ENCODE results near the gene LTBP1. TPM values are rescaled to one million over a fixed set of nuclear protein-coding genes. Genes with fewer than 3 reads are reported as not detected.
"Not testable (repeated sequence)": the region's sequence is repeated elsewhere in the genome, so short reads cannot be mapped to it uniquely, and the experiment has no call there.

Gene LTBP1, protein sequence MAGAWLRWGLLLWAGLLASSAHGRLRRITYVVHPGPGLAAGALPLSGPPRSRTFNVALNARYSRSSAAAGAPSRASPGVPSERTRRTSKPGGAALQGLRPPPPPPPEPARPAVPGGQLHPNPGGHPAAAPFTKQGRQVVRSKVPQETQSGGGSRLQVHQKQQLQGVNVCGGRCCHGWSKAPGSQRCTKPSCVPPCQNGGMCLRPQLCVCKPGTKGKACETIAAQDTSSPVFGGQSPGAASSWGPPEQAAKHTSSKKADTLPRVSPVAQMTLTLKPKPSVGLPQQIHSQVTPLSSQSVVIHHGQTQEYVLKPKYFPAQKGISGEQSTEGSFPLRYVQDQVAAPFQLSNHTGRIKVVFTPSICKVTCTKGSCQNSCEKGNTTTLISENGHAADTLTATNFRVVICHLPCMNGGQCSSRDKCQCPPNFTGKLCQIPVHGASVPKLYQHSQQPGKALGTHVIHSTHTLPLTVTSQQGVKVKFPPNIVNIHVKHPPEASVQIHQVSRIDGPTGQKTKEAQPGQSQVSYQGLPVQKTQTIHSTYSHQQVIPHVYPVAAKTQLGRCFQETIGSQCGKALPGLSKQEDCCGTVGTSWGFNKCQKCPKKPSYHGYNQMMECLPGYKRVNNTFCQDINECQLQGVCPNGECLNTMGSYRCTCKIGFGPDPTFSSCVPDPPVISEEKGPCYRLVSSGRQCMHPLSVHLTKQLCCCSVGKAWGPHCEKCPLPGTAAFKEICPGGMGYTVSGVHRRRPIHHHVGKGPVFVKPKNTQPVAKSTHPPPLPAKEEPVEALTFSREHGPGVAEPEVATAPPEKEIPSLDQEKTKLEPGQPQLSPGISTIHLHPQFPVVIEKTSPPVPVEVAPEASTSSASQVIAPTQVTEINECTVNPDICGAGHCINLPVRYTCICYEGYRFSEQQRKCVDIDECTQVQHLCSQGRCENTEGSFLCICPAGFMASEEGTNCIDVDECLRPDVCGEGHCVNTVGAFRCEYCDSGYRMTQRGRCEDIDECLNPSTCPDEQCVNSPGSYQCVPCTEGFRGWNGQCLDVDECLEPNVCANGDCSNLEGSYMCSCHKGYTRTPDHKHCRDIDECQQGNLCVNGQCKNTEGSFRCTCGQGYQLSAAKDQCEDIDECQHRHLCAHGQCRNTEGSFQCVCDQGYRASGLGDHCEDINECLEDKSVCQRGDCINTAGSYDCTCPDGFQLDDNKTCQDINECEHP (N-terminal part only)
- total RNA-seq (175 TPM), polyA plus RNA-seq (97.7 TPM)

GRCh38 chr2:32946314-32947075 lies at the start of gene LTBP1:
Gene LTBP1, plus strand, starts transcription at chr2:32946953. Its CDS starts 372 bp downstream, at chr2:32947325.
- DNase-seq (ENCODE audit: extremely low spot score): peak; percentile 50
- no peaks in the 10 kb centered on the region for H3K36me3 ChIP-seq (ENCODE audit: insufficient read depth)
- under 1% methylated on average over 68 of the region's 68 CpGs for WGBS
- H3K4me1 ChIP-seq (ENCODE audit: insufficient read depth): no peaks in the 10 kb centered on the region
- H3K27ac ChIP-seq (ENCODE audit: low read depth): peak within 1 kb of the TSS; percentile 30
- peak within 1 kb of the TSS; percentile 80 for H3K4me3 ChIP-seq (ENCODE audit: low read depth, low read length)

DNA sequence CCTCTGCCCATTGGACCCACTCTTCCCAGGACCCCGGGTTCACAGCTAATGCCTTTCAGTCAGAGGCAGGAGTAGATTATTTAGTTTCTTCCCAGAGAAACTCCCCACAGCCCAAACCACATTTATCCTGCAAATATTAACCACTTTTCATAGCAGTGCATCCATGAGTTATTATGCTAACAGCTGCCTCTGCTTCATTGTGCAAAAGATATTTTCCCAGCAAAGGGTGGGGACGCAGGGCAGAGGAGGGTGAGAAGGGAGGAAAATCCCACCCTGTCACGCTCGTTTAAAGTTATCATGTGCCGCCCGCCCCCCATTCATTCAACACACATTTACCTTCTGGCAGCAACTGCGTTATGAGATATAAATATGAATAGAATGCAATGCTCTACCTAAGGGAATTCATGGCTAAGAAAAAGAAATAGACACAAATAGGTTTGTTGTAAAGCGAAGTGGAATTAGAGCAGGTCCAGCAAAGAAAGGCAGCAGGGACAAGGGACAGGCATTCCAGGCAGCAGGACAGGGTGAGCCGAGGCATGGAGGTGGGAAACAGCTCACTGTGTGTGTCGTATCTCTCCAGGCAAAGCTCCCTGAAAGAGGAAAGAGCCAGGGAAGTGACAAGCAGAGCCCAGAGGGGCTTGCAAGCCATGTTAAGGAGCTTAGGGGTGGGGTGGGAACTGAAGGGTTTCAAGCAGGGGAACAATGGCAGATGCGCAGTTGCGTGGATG lies 46.3 kb upstream of the LTBP1 start:
- Histone ChIP-seq H3K4me3 (ENCODE audit: low read depth, low read length) (no peak overlapping the region), H3K27ac (ENCODE audit: low read depth) (no peak overlapping the region), H3K4me1 (ENCODE audit: insufficient read depth) (no peaks in the 10 kb centered on the region), H3K36me3 (ENCODE audit: insufficient read depth) (no peaks in the 10 kb centered on the region)
- no peak for DNase-seq (ENCODE audit: extremely low spot score)
- WGBS: 75% methylated on average over 12 of the region's 12 CpGs

- Histone ChIP-seq H3K4me1 (ENCODE audit: insufficient read depth) (no peaks in the 10 kb centered on the region), H3K27ac (ENCODE audit: low read depth) (no peak overlapping the region), H3K36me3 (ENCODE audit: insufficient read depth) (no peaks in the 10 kb centered on the region), H3K4me3 (ENCODE audit: low read depth, low read length) (no peak overlapping the region)
- 92% methylated on average over 7 of the region's 7 CpGs for WGBS
- DNase-seq (ENCODE audit: extremely low spot score): no peak
These were observed 45.4 kb upstream of the LTBP1 start for GRCh38 chr2:32901313-32901712.

- 47% methylated on average over 1 of the region's 1 CpG for WGBS
- H3K4me3 ChIP-seq (ENCODE audit: low read depth, low read length): no peak overlapping the region
- no peak overlapping the region for H3K27ac ChIP-seq (ENCODE audit: low read depth)
- no peak for DNase-seq (ENCODE audit: extremely low spot score)
- H3K36me3 ChIP-seq (ENCODE audit: insufficient read depth): no peaks in the 10 kb centered on the region
- H3K4me1 ChIP-seq (ENCODE audit: insufficient read depth): no peaks in the 10 kb centered on the region
These were observed 44.6 kb upstream of the LTBP1 start for GRCh38 chr2:32902174-32902573.

DNA sequence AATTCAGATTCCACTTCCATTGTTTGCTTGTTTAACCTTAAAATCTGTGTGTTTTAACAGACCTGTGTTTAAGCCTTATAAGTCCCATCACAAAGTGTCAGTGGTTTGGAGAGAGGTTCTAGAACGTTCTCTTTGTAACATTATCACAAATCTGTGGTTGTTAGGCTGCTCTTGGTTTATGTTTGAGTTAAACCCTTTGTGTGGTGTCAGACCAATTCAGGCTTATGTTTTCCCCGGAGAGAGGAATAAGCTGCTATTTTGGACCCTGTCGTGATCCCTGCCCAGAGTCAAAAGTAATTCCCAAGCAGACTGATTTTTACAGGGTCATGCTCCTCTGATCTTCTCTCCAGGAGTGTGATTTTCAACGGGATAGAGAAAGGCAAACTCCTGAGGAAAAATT lies 43.8 kb upstream of the LTBP1 start:
- H3K4me3 ChIP-seq (ENCODE audit: low read depth, low read length): no peak overlapping the region
- no peak overlapping the region for H3K27ac ChIP-seq (ENCODE audit: low read depth)
- H3K36me3 ChIP-seq (ENCODE audit: insufficient read depth): no peaks in the 10 kb centered on the region
- no peaks in the 10 kb centered on the region for H3K4me1 ChIP-seq (ENCODE audit: insufficient read depth)
- no peak for DNase-seq (ENCODE audit: extremely low spot score)
- 21% methylated on average over 4 of the region's 4 CpGs for WGBS

DNA sequence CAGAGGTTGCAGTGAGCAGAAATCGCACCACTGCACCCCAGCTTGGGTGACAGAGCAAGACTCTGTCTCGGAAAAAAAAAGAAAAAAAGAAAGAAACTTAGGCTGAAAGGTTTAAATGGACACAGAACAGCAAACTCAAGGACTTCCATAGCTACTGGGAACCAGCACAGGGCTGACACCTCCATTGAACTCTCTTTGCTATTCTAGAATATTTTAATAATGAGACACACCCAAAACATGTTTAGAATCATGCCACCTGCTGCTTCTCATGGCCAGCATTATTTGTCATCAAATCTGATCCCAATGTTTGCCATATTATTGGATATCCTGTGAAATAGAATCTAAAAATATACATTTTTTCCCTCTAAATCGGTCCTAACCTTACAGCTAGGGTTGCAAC lies 42.7 kb upstream of the LTBP1 start:
- Histone ChIP-seq H3K27ac (ENCODE audit: low read depth) (no peak overlapping the region), H3K4me1 (ENCODE audit: insufficient read depth) (no peaks in the 10 kb centered on the region), H3K4me3 (ENCODE audit: low read depth, low read length) (no peak overlapping the region), H3K36me3 (ENCODE audit: insufficient read depth) (no peaks in the 10 kb centered on the region)
- WGBS: 78% methylated on average over 3 of the region's 3 CpGs
- no peak for DNase-seq (ENCODE audit: extremely low spot score)

- WGBS: 40% methylated on average over 3 of the region's 3 CpGs
- Histone ChIP-seq H3K4me3 (ENCODE audit: low read depth, low read length) (no peak overlapping the region), H3K36me3 (ENCODE audit: insufficient read depth) (no peaks in the 10 kb centered on the region), H3K4me1 (ENCODE audit: insufficient read depth) (no peaks in the 10 kb centered on the region), H3K27ac (ENCODE audit: low read depth) (no peak overlapping the region)
- DNase-seq (ENCODE audit: extremely low spot score): no peak
These were observed 42.0 kb upstream of the LTBP1 start for GRCh38 chr2:32904751-32905150.

- no peak for DNase-seq (ENCODE audit: extremely low spot score)
- WGBS: 38% methylated on average over 3 of the region's 3 CpGs
- H3K36me3 ChIP-seq (ENCODE audit: insufficient read depth): no peaks in the 10 kb centered on the region
- H3K4me1 ChIP-seq (ENCODE audit: insufficient read depth): no peaks in the 10 kb centered on the region
- no peak overlapping the region for H3K4me3 ChIP-seq (ENCODE audit: low read depth, low read length)
- no peak overlapping the region for H3K27ac ChIP-seq (ENCODE audit: low read depth)
These were observed 41.5 kb upstream of the LTBP1 start for GRCh38 chr2:32905270-32905669.

GRCh38 chr2:32910883-32911598 lies 35.7 kb upstream of the LTBP1 start:
- Histone ChIP-seq H3K27ac (ENCODE audit: low read depth) (no peak overlapping the region), H3K4me3 (ENCODE audit: low read depth, low read length) (no peak overlapping the region), H3K4me1 (ENCODE audit: insufficient read depth) (no peaks in the 10 kb centered on the region), H3K36me3 (ENCODE audit: insufficient read depth) (no peaks in the 10 kb centered on the region)
- no peak for DNase-seq (ENCODE audit: extremely low spot score)
- 90% methylated on average over 8 of the region's 8 CpGs for WGBS

DNA sequence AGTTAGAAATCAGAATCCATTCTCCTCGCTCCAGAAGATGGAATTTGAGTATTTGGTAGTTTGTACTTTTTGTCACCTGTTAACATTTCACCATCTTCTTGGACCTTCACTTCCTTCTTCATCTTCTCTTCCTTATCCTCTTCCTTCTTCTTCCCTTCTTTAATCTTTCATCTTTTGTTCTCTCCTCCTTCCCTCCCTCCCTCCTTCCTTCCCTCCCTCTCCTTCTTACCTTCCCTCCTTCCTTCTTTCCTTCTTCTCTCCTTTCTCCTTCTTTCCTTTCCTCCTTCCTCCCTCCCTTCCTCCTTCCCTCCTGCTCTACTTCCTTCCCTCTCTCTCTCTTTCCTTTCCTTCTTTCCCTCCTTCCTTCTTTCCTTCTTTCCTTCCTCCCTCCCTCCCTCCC lies 31.1 kb upstream of the LTBP1 start:
- no peak overlapping the region for H3K4me3 ChIP-seq (ENCODE audit: low read depth, low read length)
- no peaks in the 10 kb centered on the region for H3K4me1 ChIP-seq (ENCODE audit: insufficient read depth)
- H3K36me3 ChIP-seq (ENCODE audit: insufficient read depth): no peaks in the 10 kb centered on the region
- DNase-seq (ENCODE audit: extremely low spot score): no peak
- no peak overlapping the region for H3K27ac ChIP-seq (ENCODE audit: low read depth)
- WGBS: 92% methylated on average over 1 of the region's 1 CpG

DNA sequence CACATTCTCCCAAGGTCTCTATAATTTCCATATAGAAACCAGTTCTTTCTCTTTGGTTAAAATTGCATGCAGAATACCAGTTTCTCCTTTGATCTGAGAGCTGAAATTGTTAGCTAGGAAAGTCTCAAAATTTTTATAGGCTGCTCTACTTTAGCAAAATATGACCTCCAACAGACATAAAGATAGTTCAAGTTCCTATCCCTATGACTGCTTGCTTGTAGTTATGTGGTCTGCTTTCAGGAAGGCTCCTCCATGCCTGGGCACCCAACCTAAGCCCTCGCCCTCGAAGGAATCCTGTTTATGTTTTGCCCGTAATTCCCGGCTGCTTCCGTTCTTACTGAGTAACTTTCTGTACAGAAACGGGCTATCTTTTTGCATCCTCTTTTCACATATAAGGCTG lies 28.0 kb upstream of the LTBP1 start:
- no peak overlapping the region for H3K27ac ChIP-seq (ENCODE audit: low read depth)
- H3K36me3 ChIP-seq (ENCODE audit: insufficient read depth): no peaks in the 10 kb centered on the region
- DNase-seq (ENCODE audit: extremely low spot score): no peak
- H3K4me1 ChIP-seq (ENCODE audit: insufficient read depth): no peaks in the 10 kb centered on the region
- WGBS: 45% methylated on average over 6 of the region's 6 CpGs
- no peak overlapping the region for H3K4me3 ChIP-seq (ENCODE audit: low read depth, low read length)

GRCh38 chr2:32919901-32920300 lies 26.9 kb upstream of the LTBP1 start:
- not testable (repeated sequence) for H3K4me1 ChIP-seq (ENCODE audit: insufficient read depth); DNase-seq (ENCODE audit: extremely low spot score); H3K36me3 ChIP-seq (ENCODE audit: insufficient read depth); H3K27ac ChIP-seq (ENCODE audit: low read depth); H3K4me3 ChIP-seq (ENCODE audit: low read depth, low read length)
- WGBS: 97% methylated on average over 6 of the region's 6 CpGs
